ENCODE results near the gene ALDOB.
A peak's percentile ranks its signal among the peaks of the same experiment; 100 is the strongest.
"Not testable (repeated sequence)": the region's sequence is repeated elsewhere in the genome, so short reads cannot be mapped to it uniquely, and the experiment has no call there.

The ALDOB gene

GRCh38 chr9:101398068-101398929, 37.3 kb downstream of the ALDOB start, which contains the start of the genes MRPL50 and ZNF189:
MRPL50 (minus strand) TSS chr9:101398618; CDS start chr9:101398592, 26 bp downstream.
ZNF189 (plus strand) TSS chr9:101398851; CDS start chr9:101399157, 306 bp downstream.
- peak within 1 kb of the TSS; percentile 91 for H3K4me3 ChIP-seq (ENCODE audit: low read length)
- peak; percentile 97 for DNase-seq (ENCODE audit: low read depth, low spot score)

- H3K4me3 ChIP-seq (ENCODE audit: low read length): peak overlapping the region; percentile 91
- no peak for DNase-seq (ENCODE audit: low read depth, low spot score)
These were observed 37.9 kb downstream of the ALDOB start for GRCh38 chr9:101397746-101398067.

- no peak for DNase-seq (ENCODE audit: low read depth, low spot score)
- H3K4me3 ChIP-seq (ENCODE audit: low read length): no peak overlapping the region
These were observed 40.9 kb downstream of the ALDOB start for GRCh38 chr9:101394687-101395086.

- DNase-seq (ENCODE audit: low read depth, low spot score): no peak
- H3K4me3 ChIP-seq (ENCODE audit: low read length): no peak overlapping the region
These were observed 42.4 kb downstream of the ALDOB start for GRCh38 chr9:101393135-101393534.

GRCh38 chr9:101388507-101388993, 47.0 kb downstream of the ALDOB start:
- DNase-seq (ENCODE audit: low read depth, low spot score): no peak
- H3K4me3 ChIP-seq (ENCODE audit: low read length): no peak overlapping the region

- peak; percentile 48 for DNase-seq (ENCODE audit: low read depth, low spot score)
- H3K4me3 ChIP-seq (ENCODE audit: low read length): no peak overlapping the region
These were observed 47.6 kb downstream of the ALDOB start for GRCh38 chr9:101387871-101388506.

- not testable (repeated sequence) for DNase-seq (ENCODE audit: low read depth, low spot score); H3K4me3 ChIP-seq (ENCODE audit: low read length)
These were observed 50.6 kb downstream of the ALDOB start, which contains the start of gene BAAT for GRCh38 chr9:101384873-101385536. BAAT (minus strand) TSS chr9:101385006; CDS start chr9:101371404, 13,602 bp downstream.

GRCh38 chr9:101383361-101383760, 52.2 kb downstream of the ALDOB start:
- no peak for DNase-seq (ENCODE audit: low read depth, low spot score)

GRCh38 chr9:101381833-101382342, 53.7 kb downstream of the ALDOB start:
- no peak for DNase-seq (ENCODE audit: low read depth, low spot score)
- no peak overlapping the region for H3K4me3 ChIP-seq (ENCODE audit: low read length)

More at GRCh38 chr9:101383361-101383760, 52.2 kb downstream of the ALDOB start:
- no peak overlapping the region for H3K4me3 ChIP-seq (ENCODE audit: low read length)

GRCh38 chr9:101381118-101381517, 54.5 kb downstream of the ALDOB start:
- no peak for DNase-seq (ENCODE audit: low read depth, low spot score)
- H3K4me3 ChIP-seq (ENCODE audit: low read length): no peak overlapping the region

- H3K4me3 ChIP-seq (ENCODE audit: low read length): no peak overlapping the region
- DNase-seq (ENCODE audit: low read depth, low spot score): no peak
These were observed 55.3 kb downstream of the ALDOB start for GRCh38 chr9:101380295-101380694.

- no peak for DNase-seq (ENCODE audit: low read depth, low spot score)
- H3K4me3 ChIP-seq (ENCODE audit: low read length): no peak overlapping the region
These were observed 59.3 kb downstream of the ALDOB start for GRCh38 chr9:101376111-101376848.

GRCh38 chr9:101375546-101375945, 60.0 kb downstream of the ALDOB start:
- DNase-seq (ENCODE audit: low read depth, low spot score): no peak
- H3K4me3 ChIP-seq (ENCODE audit: low read length): no peak overlapping the region

- H3K4me3 ChIP-seq (ENCODE audit: low read length): no peak overlapping the region
- no peak for DNase-seq (ENCODE audit: low read depth, low spot score)
These were observed 63.1 kb downstream of the ALDOB start for GRCh38 chr9:101372327-101373118.

GRCh38 chr9:101371813-101372212, 63.8 kb downstream of the ALDOB start:
- no peak overlapping the region for H3K4me3 ChIP-seq (ENCODE audit: low read length)
- DNase-seq (ENCODE audit: low read depth, low spot score): no peak

All from Jurkat, Clone E6-1 (cell line).